PFSK-1 (cell line): Measurements from ENCODE around the gene ZNF460. TPM values are rescaled to one million over a fixed set of nuclear protein-coding genes. Genes with fewer than 3 reads are reported as not detected.
A peak's percentile ranks its signal among the peaks of the same experiment; 100 is the strongest.

Source experiments
- FOXP2 ChIP-seq: optimal IDR thresholded peaks from 2 replicates; pipeline ENCODE3; 2011; ENCODE audit warnings: borderline replicate concordance, control low read depth, inconsistent platforms; ENCODE audit not compliant: insufficient read depth; ENCODE audit errors: extremely low read length, extremely low read depth
- POLR2AphosphoS5 ChIP-seq: IDR thresholded peaks from 2 replicates; pipeline ENCODE4 v1.6.1; 2012; ENCODE audit warnings: low read depth, mild to moderate bottlenecking, control low read depth, low read length, moderate library complexity
- REST ChIP-seq, 2 experiments: IDR thresholded peaks; 2 replicates each; pipeline versions ENCODE4 v1.6.1 to v1.8.0; 2011 to 2012; ENCODE audit warnings: low read depth in 2 of 2, low read length in 2 of 2, control low read depth in 1 of 2, inconsistent platforms in 1 of 2, mild to moderate bottlenecking in 1 of 2, moderate library complexity in 1 of 2; ENCODE audit not compliant: insufficient read depth in 1 of 2
- SIN3A ChIP-seq: IDR thresholded peaks from 2 replicates; pipeline ENCODE4 v1.6.1; 2012; ENCODE audit warnings: mild to moderate bottlenecking, low read length, moderate library complexity, borderline replicate concordance; ENCODE audit not compliant: insufficient read depth
- TAF1 ChIP-seq: IDR thresholded peaks from 2 replicates; pipeline ENCODE4 v1.6.1; 2012; ENCODE audit warnings: low read length, control low read depth, borderline replicate concordance; ENCODE audit not compliant: insufficient read depth
- polyA plus RNA-seq: library from polyadenylated mRNA; unstranded; fragments of >200 nt; gene quantifications from one replicate; pipeline ENCODE4 v1.2.1, GENCODE V29; 2012; ENCODE audit warnings: low read depth, missing spikeins; ENCODE audit not compliant: insufficient read length

The ZNF460 gene
- 1.3 TPM for polyA plus RNA-seq

DNA sequence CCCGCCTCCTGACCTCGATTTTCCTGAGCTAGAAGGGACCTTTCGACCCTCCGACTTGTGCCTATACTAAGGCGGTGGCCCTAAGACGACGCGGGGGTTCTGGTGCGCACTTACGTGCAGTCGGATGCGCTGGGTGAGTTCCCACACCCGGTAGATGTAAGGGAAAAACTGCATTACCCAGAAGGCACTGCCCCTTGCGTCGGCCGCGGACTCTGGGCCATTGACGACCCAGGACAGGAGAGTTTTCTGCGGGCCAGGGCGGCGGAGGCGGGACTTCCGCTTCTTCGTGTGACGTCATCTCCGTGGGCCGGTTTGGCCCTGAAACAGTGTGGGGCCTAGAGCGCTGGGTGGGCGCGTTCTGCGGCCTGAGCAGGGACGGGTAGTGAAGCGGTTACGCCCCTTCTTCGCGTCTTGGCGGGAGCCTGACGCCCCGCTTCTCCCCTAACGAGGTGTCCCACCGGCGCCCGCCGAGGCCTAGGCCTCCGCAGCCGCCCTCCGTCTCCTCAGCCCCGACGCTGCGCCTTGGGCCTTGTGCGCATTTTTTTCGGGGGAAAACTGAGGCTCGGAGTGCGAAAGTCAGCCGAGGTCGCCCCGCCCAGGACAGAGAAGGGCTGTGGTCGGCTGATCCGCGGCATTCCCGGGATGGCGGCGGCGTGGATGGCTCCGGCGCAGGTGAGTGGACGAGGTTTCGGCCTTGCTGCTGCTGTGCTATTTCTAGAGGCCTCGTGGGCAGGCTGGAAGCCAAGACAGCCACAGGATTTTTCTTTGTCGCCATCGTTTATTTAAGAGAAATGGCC, at the start of gene ZNF460:
Gene ZNF460, plus strand, starts transcription at position 321 of the 797 bp plus-strand sequence. Its CDS starts 322 bp downstream, at position 643.
- TF ChIP-seq REST (IDR thresholded peaks at IDR 0.05; ENCODE audit: insufficient read depth in 1 of 2, low read depth in 2 of 2, low read length in 2 of 2) (0 out of 4 replicates have a peak, but pooled peaks of 1 of the 2 experiments have one; percentile 0), FOXP2 (peak; percentile 60), POLR2AphosphoS5 (no peak; the same call in 1 of the 2 replicates), TAF1 (no peak; the same call in 1 of the 2 replicates)

GRCh38 chr19:57231686-57232085, 48.6 kb upstream of the ZNF460 start:
- TF ChIP-seq SIN3A (no peak), TAF1 (no peak), FOXP2 (no peak), REST (IDR thresholded peaks at IDR 0.05; ENCODE audit: insufficient read depth in 1 of 2, low read depth in 2 of 2, low read length in 2 of 2) (no peak), POLR2AphosphoS5 (no peak)

- no peak for TF ChIP-seq TAF1
- no peak for TF ChIP-seq POLR2AphosphoS5
- no peak for TF ChIP-seq SIN3A
- TF ChIP-seq REST (IDR thresholded peaks at IDR 0.05; ENCODE audit: insufficient read depth in 1 of 2, low read depth in 2 of 2, low read length in 2 of 2) = no peak
- no peak for TF ChIP-seq FOXP2
Measured at GRCh38 chr19:57233207-57233606, 47.1 kb upstream of the ZNF460 start.

DNA sequence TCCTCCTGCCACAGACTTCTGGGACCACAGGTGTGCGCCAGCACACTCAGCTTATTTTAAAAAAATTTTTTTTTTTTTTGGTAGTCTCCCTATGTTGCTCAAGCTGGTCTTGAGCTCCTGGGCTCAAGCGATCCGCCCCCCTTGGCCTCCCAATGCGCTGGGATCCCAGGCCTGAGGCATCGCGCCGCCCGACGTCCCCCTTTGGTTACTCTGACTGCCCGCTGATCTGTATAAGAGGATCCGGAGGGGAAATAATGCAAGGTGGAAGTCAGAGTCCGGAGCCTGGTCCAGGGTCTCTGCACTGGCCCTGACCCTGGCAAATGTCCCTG, 40.3 kb upstream of the ZNF460 start:
- TF ChIP-seq POLR2AphosphoS5 = no peak
- TF ChIP-seq REST (IDR thresholded peaks at IDR 0.05; ENCODE audit: insufficient read depth in 1 of 2, low read depth in 2 of 2, low read length in 2 of 2) = no peak
- TF ChIP-seq FOXP2 = no peak
- TF ChIP-seq SIN3A = no peak
